CD4-positive, alpha-beta memory T cell (primary cell): ENCODE data around the gene FANCC. TPM values are rescaled to one million over a fixed set of nuclear protein-coding genes. Genes with fewer than 3 reads are reported as not detected.

Experiments used
- CTCF ChIA-PET: fragments of 350-600 bp; sonication (Branson Sonifier 250); formaldehyde crosslinking; loops from one replicate; lab custom pipeline; 2021; ENCODE audit warnings: inconsistent platforms; ENCODE audit not compliant: partially characterized antibody; lab: Charles Lee
- POLR2A ChIA-PET: fragments of 350-600 bp; sonication (Branson Sonifier 250); formaldehyde crosslinking; loops from one replicate; lab custom pipeline; 2021; ENCODE audit not compliant: partially characterized antibody; lab: Charles Lee
- DNase-seq, 5 donors: peaks; one replicate each; pipeline versions ENCODE4 v3.0.0 to v3.0.0-alpha.2; 2020 to 2022; ENCODE audit warnings: mixed read lengths in 1 of 5
- H3K27ac ChIP-seq: one replicate; pipeline ENCODE4 v1.7.0; 2013; ENCODE audit warnings: low read depth, low read length
- H3K27me3 ChIP-seq: 2 replicates; pipeline ENCODE4 v1.7.0; 2013; ENCODE audit warnings: mild to moderate bottlenecking, low read length, moderate library complexity; ENCODE audit not compliant: insufficient read depth
- H3K36me3 ChIP-seq: 2 replicates; pipeline ENCODE4 v1.7.0; 2013; ENCODE audit warnings: mild to moderate bottlenecking, low read length, moderate library complexity; ENCODE audit not compliant: insufficient read depth
- H3K4me1 ChIP-seq: 2 replicates; pipeline ENCODE4 v1.7.0; 2013; ENCODE audit warnings: mild to moderate bottlenecking, low read length, moderate library complexity; ENCODE audit not compliant: insufficient read depth
- H3K4me3 ChIP-seq, 2 donors: one replicate each; pipeline ENCODE4 v1.7.0; 2013; ENCODE audit warnings: low read length in 2 of 2, mild to moderate bottlenecking in 1 of 2
- H3K9me3 ChIP-seq, 2 donors: one replicate each; pipeline ENCODE4 v1.7.0; 2013; ENCODE audit warnings: low read length in 2 of 2, control low read depth in 1 of 2; ENCODE audit not compliant: control insufficient read depth in 1 of 2
- H3K27ac Mint-ChIP-seq, 7 donors: one replicate each; pipeline ENCODE4 v1.8.0; 2020 to 2021; ENCODE audit warnings: mixed read lengths in 7 of 7, mild to moderate bottlenecking in 6 of 7, inconsistent platforms in 3 of 7, moderate library complexity in 3 of 7
- H3K27me3 Mint-ChIP-seq, 2 donors: one replicate each; pipeline ENCODE4 v1.8.0; 2020 to 2021; ENCODE audit warnings: mixed read lengths in 2 of 2
- H3K36me3 Mint-ChIP-seq, 2 donors: one replicate each; pipeline ENCODE4 v1.8.0; 2020 to 2021; ENCODE audit warnings: mixed read lengths in 2 of 2, inconsistent platforms in 1 of 2, mild to moderate bottlenecking in 1 of 2
- H3K4me1 Mint-ChIP-seq, 4 donors: one replicate each; pipeline ENCODE4 v1.8.0; 2020 to 2021; ENCODE audit warnings: mixed read lengths in 4 of 4, mild to moderate bottlenecking in 1 of 4
- H3K4me3 Mint-ChIP-seq, 8 donors: one replicate each; pipeline ENCODE4 v1.8.0; 2020 to 2021; ENCODE audit warnings: mixed read lengths in 8 of 8, mild to moderate bottlenecking in 7 of 8, moderate library complexity in 6 of 8, inconsistent platforms in 3 of 8
- H3K9me3 Mint-ChIP-seq, 8 donors: one replicate each; pipeline ENCODE4 v1.8.0; 2020 to 2021; ENCODE audit warnings: mixed read lengths in 8 of 8, mild to moderate bottlenecking in 5 of 8, inconsistent platforms in 3 of 8, moderate library complexity in 1 of 8
- intact Hi-C: fragments of 100-400 bp; cut with micrococcal nuclease; formaldehyde crosslinking; loops from one replicate; pipeline ENCODE4 v1.15.1; 2023
- polyA plus RNA-seq, 2 donors: library from polyadenylated mRNA; unstranded; fragments of 300-500 nt; fragmentation: Illumina TruSeq; gene quantifications; one replicate each; pipeline ENCODE4 v1.2.3, GENCODE V29; 2021
- total RNA-seq, 2 experiments: library from RNA; stranded (reverse); gene quantifications; one replicate each; pipeline ENCODE4 v1.2.3, GENCODE V29; 2021

FANCC gene
- total and polyA plus RNA-seq, 4 experiments from 2014 or later, result 0.77 to 4.9 (median 3.6) TPM

- H3K36me3 Mint-ChIP-seq, result no peaks in the 10 kb centered on the region
- Histone ChIP-seq H3K36me3 (no peaks in the 10 kb centered on the region), H3K27ac (no peak overlapping the region), H3K4me1 (peaks cover 11% of the 10 kb centered on the region), H3K4me3 (no peak overlapping the region), H3K27me3 (no peaks in the 10 kb centered on the region), H3K9me3 (no peaks in the 10 kb centered on the region)
- no peak overlapping the region for H3K4me3 Mint-ChIP-seq
- no peak overlapping the region for H3K27ac Mint-ChIP-seq
- ChIA-PET POLR2A (no interaction called here), CTCF (no interaction called here)
- peaks cover 0 to 3% of the 10 kb centered on the region in 2 donors for H3K27me3 Mint-ChIP-seq
- peaks cover 7 to 14% (median 9%) of the 10 kb centered on the region in 4 donors for H3K4me1 Mint-ChIP-seq
- DNase-seq, result no peak
- intact Hi-C loops, result no loop called here
- no peaks in the 10 kb centered on the region for H3K9me3 Mint-ChIP-seq
Observed at GRCh38 chr9:95311961-95312360, 5.5 kb downstream of the FANCC start.

- H3K36me3 ChIP-seq, result no peaks in the 10 kb centered on the region
- H3K27ac Mint-ChIP-seq, result no peak overlapping the region
- peaks cover 0 to 2% (median 0%) of the 10 kb centered on the region in 8 donors for H3K9me3 Mint-ChIP-seq
- no peaks in the 10 kb centered on the region for H3K27me3 ChIP-seq
- H3K9me3 ChIP-seq, result no peaks in the 10 kb centered on the region
- H3K4me3 ChIP-seq, result no peak overlapping the region
- H3K4me3 Mint-ChIP-seq, result no peak overlapping the region
- peaks cover 8% of the 10 kb centered on the region for H3K4me1 ChIP-seq
- intact Hi-C loops, result no loop called here
- POLR2A ChIA-PET, result no interaction called here
- CTCF ChIA-PET, result no interaction called here
- no peak overlapping the region for H3K27ac ChIP-seq
- H3K36me3 Mint-ChIP-seq, result peaks cover 0 to 3% of the 10 kb centered on the region in 2 donors
- H3K27me3 Mint-ChIP-seq, result peaks cover 0 to 2% of the 10 kb centered on the region in 2 donors
- DNase-seq, result no peak
- peaks cover 5 to 13% (median 9%) of the 10 kb centered on the region in 4 donors for H3K4me1 Mint-ChIP-seq
Observed at GRCh38 chr9:95307538-95307937, 10.0 kb downstream of the FANCC start.

GRCh38 chr9:95306819-95307218 lies 10.7 kb downstream of the FANCC start:
- Histone ChIP-seq H3K27ac (no peak overlapping the region), H3K4me3 (no peak overlapping the region), H3K4me1 (peaks cover 8% of the 10 kb centered on the region), H3K9me3 (no peaks in the 10 kb centered on the region), H3K27me3 (no peaks in the 10 kb centered on the region), H3K36me3 (no peaks in the 10 kb centered on the region)
- Mint-ChIP-seq H3K4me1 (peaks cover 4 to 16% (median 10%) of the 10 kb centered on the region in 4 donors), H3K4me3 (no peak overlapping the region), H3K27ac (peak overlapping the region in 1 of 7 donors; percentile 6), H3K9me3 (peaks cover 0 to 2% (median 0%) of the 10 kb centered on the region in 8 donors), H3K27me3 (no peaks in the 10 kb centered on the region), H3K36me3 (peaks cover 0 to 3% of the 10 kb centered on the region in 2 donors)
- DNase-seq, result no peak
- POLR2A ChIA-PET, result no interaction called here
- intact Hi-C loops, result no loop called here
- CTCF ChIA-PET, result no interaction called here

GRCh38 chr9:95305770-95306492 lies 11.6 kb downstream of the FANCC start:
- no peaks in the 10 kb centered on the region for H3K36me3 ChIP-seq
- Mint-ChIP-seq H3K27ac (no peak overlapping the region), H3K4me3 (no peak overlapping the region), H3K4me1 (peaks cover 4 to 16% (median 10%) of the 10 kb centered on the region in 4 donors), H3K27me3 (no peaks in the 10 kb centered on the region), H3K36me3 (peaks cover 0 to 3% of the 10 kb centered on the region in 2 donors), H3K9me3 (peaks cover 0 to 2% (median 0%) of the 10 kb centered on the region in 8 donors)
- no peak overlapping the region for H3K27ac ChIP-seq
- peaks cover 8% of the 10 kb centered on the region for H3K4me1 ChIP-seq
- H3K4me3 ChIP-seq, result no peak overlapping the region
- CTCF ChIA-PET, result no interaction called here
- POLR2A ChIA-PET, result no interaction called here
- no peaks in the 10 kb centered on the region for H3K9me3 ChIP-seq
- intact Hi-C loops, result no loop called here
- no peaks in the 10 kb centered on the region for H3K27me3 ChIP-seq
- DNase-seq, result no peak

- Mint-ChIP-seq H3K27ac (peak overlapping the region in 1 of 7 donors; percentile 13), H3K9me3 (peaks cover 0 to 2% (median 0%) of the 10 kb centered on the region in 8 donors), H3K27me3 (no peaks in the 10 kb centered on the region), H3K36me3 (peaks cover 0 to 3% of the 10 kb centered on the region in 2 donors), H3K4me3 (no peak overlapping the region), H3K4me1 (peaks cover 4 to 16% (median 10%) of the 10 kb centered on the region in 4 donors)
- Histone ChIP-seq H3K27ac (no peak overlapping the region), H3K27me3 (no peaks in the 10 kb centered on the region), H3K36me3 (no peaks in the 10 kb centered on the region), H3K9me3 (no peaks in the 10 kb centered on the region), H3K4me3 (no peak overlapping the region), H3K4me1 (peaks cover 8% of the 10 kb centered on the region)
- no peak for DNase-seq
- ChIA-PET POLR2A (no interaction called here), CTCF (no interaction called here)
- intact Hi-C loops, result no loop called here
Observed at GRCh38 chr9:95302479-95302878, 15.0 kb downstream of the FANCC start.

GRCh38 chr9:95297760-95298159 lies 19.7 kb downstream of the FANCC start:
- Mint-ChIP-seq H3K36me3 (no peaks in the 10 kb centered on the region), H3K27ac (no peak overlapping the region), H3K27me3 (no peaks in the 10 kb centered on the region), H3K4me3 (no peak overlapping the region), H3K4me1 (peaks cover under 1 to 5% (median 2%) of the 10 kb centered on the region in 4 donors), H3K9me3 (no peaks in the 10 kb centered on the region)
- Histone ChIP-seq H3K27me3 (no peaks in the 10 kb centered on the region), H3K27ac (no peak overlapping the region), H3K4me1 (no peaks in the 10 kb centered on the region), H3K4me3 (no peak overlapping the region), H3K9me3 (no peaks in the 10 kb centered on the region), H3K36me3 (no peaks in the 10 kb centered on the region)
- ChIA-PET POLR2A (no interaction called here), CTCF (no interaction called here)
- intact Hi-C loops, result no loop called here
- DNase-seq, result no peak

- Mint-ChIP-seq H3K4me3 (no peak overlapping the region), H3K36me3 (no peaks in the 10 kb centered on the region), H3K27ac (no peak overlapping the region), H3K9me3 (no peaks in the 10 kb centered on the region), H3K27me3 (no peaks in the 10 kb centered on the region), H3K4me1 (peaks cover 0 to under 1% (median 0%) of the 10 kb centered on the region in 4 donors)
- H3K27ac ChIP-seq, result no peak overlapping the region
- POLR2A ChIA-PET, result no interaction called here
- no peak overlapping the region for H3K4me3 ChIP-seq
- H3K9me3 ChIP-seq, result no peaks in the 10 kb centered on the region
- H3K4me1 ChIP-seq, result no peaks in the 10 kb centered on the region
- no peaks in the 10 kb centered on the region for H3K36me3 ChIP-seq
- DNase-seq, result no peak
- intact Hi-C loops, result no loop called here
- CTCF ChIA-PET, result no interaction called here
- H3K27me3 ChIP-seq, result no peaks in the 10 kb centered on the region
Observed at GRCh38 chr9:95297316-95297715, 20.2 kb downstream of the FANCC start.
